HepG2 (cell line): ENCODE results near the gene SUN5.
"Not testable (repeated sequence)": the region's sequence is repeated elsewhere in the genome, so short reads cannot be mapped to it uniquely, and the experiment has no call there.

Source experiments
- KLF6 ChIP-seq: IDR thresholded peaks from 2 replicates; pipeline ENCODE4 v1.8.0; 2016; ENCODE audit warnings: missing biosample characterization, missing genetic modification reagents
- PPARG ChIP-seq: conservative IDR thresholded peaks from 2 replicates; pipeline ENCODE4 v1.6.1; 2016; ENCODE audit warnings: missing biosample characterization, missing genetic modification reagents
- THAP7 ChIP-seq: sonication (generic); formaldehyde crosslinking; IDR thresholded peaks from 2 replicates; pipeline ENCODE4 v1.8.1; 2023; ENCODE audit warnings: mild to moderate bottlenecking, missing genetic modification reagents
- ZNF782 ChIP-seq: sonication (generic); formaldehyde crosslinking; IDR thresholded peaks from 2 replicates; pipeline ENCODE4 v1.4.0; 2020; ENCODE audit warnings: missing genetic modification reagents, mild to moderate bottlenecking, borderline replicate concordance

GRCh38 chr20:33045129-33045721, 41.0 kb upstream of the SUN5 start:
- TF ChIP-seq KLF6 (CRISPR knock-in tag); PPARG; ZNF782; THAP7 (CRISPR knock-in tag): not testable (repeated sequence)
